Lower lobe of right lung (tissue), 2 donors: ENCODE results near the gene HEPN1. TPM values are rescaled to one million over a fixed set of nuclear protein-coding genes. Genes with fewer than 3 reads are reported as not detected.

Experiments used
- ATAC-seq, 2 donors: fragments of 200-7000 bp; cut with Tn5 transposase; one replicate each; pipeline ENCODE4 v1.9.1; 2020 to 2022; ENCODE audit warnings: mild to moderate bottlenecking in 2 of 2, moderate library complexity in 2 of 2
- DNase-seq: peaks from one replicate; pipeline ENCODE4 v3.0.0-alpha.2; 2020
- H3K27ac ChIP-seq: fragments of 200-600 bp; one replicate; pipeline ENCODE4 v1.8.0; 2022
- H3K27me3 ChIP-seq: fragments of 200-600 bp; one replicate; pipeline ENCODE4 v1.8.0; 2022; ENCODE audit warnings: low read depth
- H3K36me3 ChIP-seq: fragments of 200-600 bp; one replicate; pipeline ENCODE4 v1.8.0; 2022; ENCODE audit warnings: mild to moderate bottlenecking
- H3K4me1 ChIP-seq: fragments of 200-600 bp; one replicate; pipeline ENCODE4 v1.8.0; 2022
- H3K4me3 ChIP-seq: fragments of 200-600 bp; one replicate; pipeline ENCODE4 v1.8.0; 2022; ENCODE audit warnings: mild to moderate bottlenecking
- H3K9me3 ChIP-seq: fragments of 200-600 bp; one replicate; pipeline ENCODE4 v1.8.0; 2022
- intact Hi-C: fragments of 100-400 bp; cut with DNase I; formaldehyde crosslinking; loops from one replicate; pipeline ENCODE4 v1.11.0; 2022
- total RNA-seq: library from RNA; stranded (reverse); fragmentation: NEBNext Ultra II Directional; extraction: Animal tissue kit (Norgen Biotek cat#: 25700); gene quantifications from one replicate; pipeline ENCODE4 v1.2.1, GENCODE V29; 2021
- TF ChIP-seq, protein P1 (sequence below): fragments of 200-600 bp; IDR thresholded peaks from one replicate; pipeline ENCODE4 v1.8.0; 2022; ENCODE audit warnings: antibody characterized with exemption, mild to moderate bottlenecking
- donor health status: DM: no; HTN: yes; CAD: no; lungs with severe emphysema.

Gene HEPN1
- total RNA-seq, 1 donor from 2014 or later, result not detected

DNA sequence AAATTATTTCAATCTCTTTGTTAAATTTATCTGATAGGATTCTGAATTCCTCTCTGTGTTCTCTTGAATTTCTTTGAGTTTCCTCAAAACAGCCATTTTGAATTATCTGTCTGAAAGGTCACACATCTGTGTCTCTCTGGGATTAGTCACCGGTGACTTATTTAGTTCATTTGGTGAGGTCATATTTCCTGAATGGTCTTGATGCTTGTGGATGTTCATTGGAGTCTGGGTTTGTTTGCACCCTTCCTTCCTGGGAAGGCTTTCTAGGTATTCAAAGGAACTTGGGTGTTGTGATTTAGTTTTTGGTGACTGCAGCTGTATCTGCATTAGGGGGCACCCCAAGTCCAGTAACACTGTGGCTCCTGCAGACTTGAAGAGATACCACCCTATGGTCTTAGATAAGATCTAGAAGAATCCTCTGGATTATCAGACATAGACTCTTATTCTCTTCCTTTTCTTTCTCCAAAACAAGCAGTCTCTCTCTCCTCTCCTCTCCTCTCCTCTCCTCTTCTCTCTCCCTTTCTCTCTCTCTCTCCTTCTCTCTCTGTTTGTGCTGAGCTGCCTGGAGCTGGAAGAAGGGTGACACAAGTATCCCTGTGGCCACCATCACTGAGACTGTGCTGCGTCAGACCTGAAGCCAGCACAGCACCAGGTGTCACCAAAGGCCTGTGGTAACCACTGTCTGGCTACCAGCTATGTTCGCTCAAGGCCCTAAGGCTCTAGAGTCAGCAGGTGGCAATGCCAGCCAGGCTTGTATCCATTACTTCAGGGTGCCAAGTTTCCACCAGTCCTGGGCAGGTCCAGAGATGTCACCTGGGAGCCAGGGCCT is 3.3 kb upstream of the HEPN1 start:
- DNase-seq (no peak), ATAC-seq (no peak)
- no peaks in the 10 kb centered on the region for H3K4me1 ChIP-seq
- H3K27ac ChIP-seq, result no peak overlapping the region
- no peaks in the 10 kb centered on the region for H3K36me3 ChIP-seq
- intact Hi-C loops, result no loop called here
- no peak overlapping the region for H3K4me3 ChIP-seq
- peaks cover 5% of the 10 kb centered on the region for H3K9me3 ChIP-seq
- H3K27me3 ChIP-seq, result no peaks in the 10 kb centered on the region
- TF ChIP-seq, protein P1, sequence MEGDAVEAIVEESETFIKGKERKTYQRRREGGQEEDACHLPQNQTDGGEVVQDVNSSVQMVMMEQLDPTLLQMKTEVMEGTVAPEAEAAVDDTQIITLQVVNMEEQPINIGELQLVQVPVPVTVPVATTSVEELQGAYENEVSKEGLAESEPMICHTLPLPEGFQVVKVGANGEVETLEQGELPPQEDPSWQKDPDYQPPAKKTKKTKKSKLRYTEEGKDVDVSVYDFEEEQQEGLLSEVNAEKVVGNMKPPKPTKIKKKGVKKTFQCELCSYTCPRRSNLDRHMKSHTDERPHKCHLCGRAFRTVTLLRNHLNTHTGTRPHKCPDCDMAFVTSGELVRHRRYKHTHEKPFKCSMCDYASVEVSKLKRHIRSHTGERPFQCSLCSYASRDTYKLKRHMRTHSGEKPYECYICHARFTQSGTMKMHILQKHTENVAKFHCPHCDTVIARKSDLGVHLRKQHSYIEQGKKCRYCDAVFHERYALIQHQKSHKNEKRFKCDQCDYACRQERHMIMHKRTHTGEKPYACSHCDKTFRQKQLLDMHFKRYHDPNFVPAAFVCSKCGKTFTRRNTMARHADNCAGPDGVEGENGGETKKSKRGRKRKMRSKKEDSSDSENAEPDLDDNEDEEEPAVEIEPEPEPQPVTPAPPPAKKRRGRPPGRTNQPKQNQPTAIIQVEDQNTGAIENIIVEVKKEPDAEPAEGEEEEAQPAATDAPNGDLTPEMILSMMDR, result no peak

DNA sequence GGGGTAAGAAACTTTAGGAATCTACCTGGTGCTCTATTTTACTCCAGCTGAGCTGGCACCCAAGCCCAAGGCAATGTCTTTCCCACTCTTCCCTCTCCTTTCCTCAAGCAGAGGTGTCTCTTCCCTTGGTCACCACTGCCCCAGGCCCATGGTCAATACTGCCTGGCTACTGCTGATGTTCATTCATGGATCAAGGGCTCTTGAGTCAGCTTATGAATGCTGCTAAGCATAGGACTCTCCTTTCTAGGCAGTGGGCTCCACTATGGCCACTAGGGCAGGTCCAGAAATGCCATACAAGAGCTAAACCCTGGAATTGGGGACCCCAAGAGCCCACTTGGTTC is 2.7 kb upstream of the HEPN1 start:
- Histone ChIP-seq H3K4me3 (no peak overlapping the region), H3K27ac (no peak overlapping the region), H3K9me3 (peaks cover 5% of the 10 kb centered on the region), H3K36me3 (no peaks in the 10 kb centered on the region), H3K27me3 (peaks cover 4% of the 10 kb centered on the region), H3K4me1 (peaks cover 2% of the 10 kb centered on the region)
- intact Hi-C loops, result no loop called here
- ATAC-seq (no peak), DNase-seq (no peak)
- TF ChIP-seq, protein P1, result no peak

DNA sequence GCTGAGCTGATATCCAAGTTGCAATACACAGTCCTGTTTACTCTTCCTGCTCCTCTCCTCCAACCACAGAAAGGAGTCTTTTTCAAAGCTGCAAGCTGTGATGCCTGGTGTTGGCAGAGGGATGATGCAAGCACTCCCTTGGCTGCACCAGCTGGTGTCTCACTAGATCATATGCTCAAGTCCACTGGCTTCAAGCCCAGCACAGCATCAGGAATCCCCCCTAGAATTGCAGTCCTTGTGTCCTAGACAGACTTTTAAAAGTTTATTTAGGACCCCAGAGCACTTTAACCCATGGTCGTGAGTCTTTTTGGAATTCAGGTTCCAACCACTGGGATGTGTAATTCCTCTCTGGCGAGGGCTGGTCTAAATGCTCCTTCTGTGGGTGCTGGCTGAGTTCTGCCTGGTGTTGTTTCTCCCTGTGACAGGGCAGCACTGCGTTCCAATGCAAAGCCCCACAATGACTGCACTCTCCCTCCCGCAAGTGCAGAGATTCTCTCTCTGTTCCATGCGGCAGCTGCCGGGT is 1.9 kb upstream of the HEPN1 start:
- intact Hi-C loops, result no loop called here
- H3K36me3 ChIP-seq, result no peaks in the 10 kb centered on the region
- H3K4me3 ChIP-seq, result no peak overlapping the region
- peaks cover 11% of the 10 kb centered on the region for H3K27me3 ChIP-seq
- peaks cover 3% of the 10 kb centered on the region for H3K4me1 ChIP-seq
- ATAC-seq (no peak), DNase-seq (no peak)
- TF ChIP-seq, protein P1, result no peak
- peaks cover under 1% of the 10 kb centered on the region for H3K9me3 ChIP-seq
- no peak overlapping the region for H3K27ac ChIP-seq

DNA sequence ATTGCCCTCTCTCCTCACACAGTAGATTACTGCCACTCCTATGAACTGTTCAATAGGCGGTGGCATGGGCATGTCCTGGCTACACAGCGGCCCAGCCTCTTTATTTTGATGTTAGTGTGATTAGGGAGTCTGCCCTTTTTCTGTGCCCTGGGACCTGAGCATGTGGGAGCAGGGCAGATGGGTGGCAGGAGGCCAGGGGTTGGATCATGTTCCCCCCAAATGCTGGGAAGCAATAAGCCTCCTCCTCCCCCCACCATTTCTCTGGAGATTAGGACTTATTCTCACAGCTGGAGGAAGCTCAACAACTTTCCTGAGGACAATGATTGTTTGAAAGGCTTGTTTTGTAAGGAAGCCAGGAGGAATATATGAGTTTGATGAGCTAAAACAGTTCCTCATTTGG is 848 bp downstream of the HEPN1 start:
- TF ChIP-seq, protein P1, result no peak
- Histone ChIP-seq H3K4me1 (peaks cover 3% of the 10 kb centered on the region), H3K9me3 (no peaks in the 10 kb centered on the region), H3K36me3 (no peaks in the 10 kb centered on the region), H3K27ac (peak overlapping the region; percentile 85), H3K4me3 (no peak overlapping the region), H3K27me3 (peaks cover 14% of the 10 kb centered on the region)
- no peak for ATAC-seq
- no peak for DNase-seq
- intact Hi-C loops, result no loop called here

DNA sequence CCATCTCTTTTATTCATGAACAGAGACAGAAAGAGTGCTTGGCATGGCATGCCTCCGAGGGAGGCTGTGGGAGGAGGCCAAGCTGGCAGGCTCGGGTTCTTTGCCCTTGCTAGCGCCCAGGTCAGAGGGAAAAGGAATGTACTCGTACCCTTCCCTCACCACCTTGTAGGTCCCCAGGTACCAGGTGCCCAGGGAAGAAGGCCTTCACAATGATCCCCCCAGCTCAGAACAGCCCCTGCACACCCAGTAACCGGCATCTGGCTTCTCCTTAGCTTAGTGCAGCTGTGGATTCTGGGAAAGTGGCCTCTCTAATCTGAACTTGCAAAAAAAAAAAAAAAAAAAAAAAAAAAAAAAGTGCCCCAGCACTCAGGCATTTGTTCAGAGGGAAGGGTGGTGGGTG is 1.3 kb downstream of the HEPN1 start:
- TF ChIP-seq, protein P1, result no peak
- no peak for DNase-seq
- ATAC-seq, result no peak
- H3K9me3 ChIP-seq, result no peaks in the 10 kb centered on the region
- peak overlapping the region; percentile 85 for H3K27ac ChIP-seq
- peaks cover 3% of the 10 kb centered on the region for H3K4me1 ChIP-seq
- H3K4me3 ChIP-seq, result peak overlapping the region; percentile 52
- H3K27me3 ChIP-seq, result peaks cover 14% of the 10 kb centered on the region
- intact Hi-C loops, result no loop called here
- no peaks in the 10 kb centered on the region for H3K36me3 ChIP-seq
